Right ventricle myocardium inferior (tissue), 1 donor: ENCODE results near the gene SLC12A8. TPM values are rescaled to one million over a fixed set of nuclear protein-coding genes. Genes with fewer than 3 reads are reported as not detected.

ENCODE experiments used
- ATAC-seq: fragments of 200-7000 bp; cut with Tn5 transposase; one replicate; pipeline ENCODE4 v1.9.1; 2020; ENCODE audit warnings: mild to moderate bottlenecking, moderate library complexity
- DNase-seq: peaks from one replicate; pipeline ENCODE4 v3.0.0; 2021; ENCODE audit errors: missing footprints
- intact Hi-C: fragments of 100-400 bp; cut with DNase I; formaldehyde crosslinking; loops from one replicate; pipeline ENCODE4 v1.11.0; 2022
- total RNA-seq: library from RNA; stranded (reverse); fragmentation: NEBNext Ultra II Directional; extraction: Animal tissue kit (Norgen Biotek cat#: 25700); gene quantifications from one replicate; pipeline ENCODE4 v1.2.1, GENCODE V29; 2021
- donor health status: DM: no; HTN: yes; CAD: no; lungs with severe emphysema.

Gene SLC12A8
- total RNA-seq, 1 donor from 2014 or later = 0.19 TPM

- ATAC-seq (peak; percentile 89), DNase-seq (no peak)
- intact Hi-C loops = loop anchor here (2.0 to 5.0 kb wide), 2 partner anchors 171 to 403 kb away; no protein-coding TSS in a partner anchor
Measured at GRCh38 chr3:125165189-125165947, 47.2 kb downstream of the SLC12A8 start.

GRCh38 chr3:125163739-125164601 lies 48.6 kb downstream of the SLC12A8 start:
- intact Hi-C loops = loop anchor here (2.0 kb wide), 2 partner anchors 169 to 235 kb away; no protein-coding TSS in a partner anchor
- DNase-seq = no peak
- ATAC-seq = no peak

- ATAC-seq (peak; percentile 29), DNase-seq (no peak)
- intact Hi-C loops = loop anchor here (2.0 kb wide), 1 partner anchor 233 kb away; no protein-coding TSS in a partner anchor
Measured at GRCh38 chr3:125161607-125162219, 50.8 kb downstream of the SLC12A8 start.

- intact Hi-C loops = no loop called here
- ATAC-seq (no peak), DNase-seq (no peak)
Measured at GRCh38 chr3:125160606-125161371, 51.8 kb downstream of the SLC12A8 start.

- no peak for ATAC-seq
- intact Hi-C loops = no loop called here
- no peak for DNase-seq
Measured at GRCh38 chr3:125157183-125157582, 55.4 kb downstream of the SLC12A8 start.

GRCh38 chr3:125156456-125156855 lies 56.1 kb downstream of the SLC12A8 start:
- intact Hi-C loops = no loop called here
- ATAC-seq (no peak), DNase-seq (no peak)

GRCh38 chr3:125154800-125155269 lies 57.7 kb downstream of the SLC12A8 start:
- intact Hi-C loops = no loop called here
- ATAC-seq = no peak
- DNase-seq = no peak

- DNase-seq (no peak), ATAC-seq (no peak)
- intact Hi-C loops = no loop called here
Measured at GRCh38 chr3:125154110-125154509, 58.4 kb downstream of the SLC12A8 start.

- ATAC-seq (no peak), DNase-seq (no peak)
- intact Hi-C loops = no loop called here
Measured at GRCh38 chr3:125152951-125153350, 59.6 kb downstream of the SLC12A8 start.

- no peak for DNase-seq
- no peak for ATAC-seq
- intact Hi-C loops = no loop called here
Measured at GRCh38 chr3:125151916-125152315, 60.6 kb downstream of the SLC12A8 start.

GRCh38 chr3:125151442-125151817 lies 61.1 kb downstream of the SLC12A8 start:
- DNase-seq (no peak), ATAC-seq (no peak)
- intact Hi-C loops = no loop called here

- ATAC-seq = no peak
- DNase-seq = no peak
- intact Hi-C loops = no loop called here
Measured at GRCh38 chr3:125150525-125151441, 61.8 kb downstream of the SLC12A8 start.

GRCh38 chr3:125149462-125149861 lies 63.1 kb downstream of the SLC12A8 start:
- no peak for DNase-seq
- intact Hi-C loops = no loop called here
- no peak for ATAC-seq

GRCh38 chr3:125148836-125149235 lies 63.7 kb downstream of the SLC12A8 start:
- DNase-seq = no peak
- ATAC-seq = peak; percentile 48
- intact Hi-C loops = no loop called here

- intact Hi-C loops = no loop called here
- DNase-seq (no peak), ATAC-seq (no peak)
Measured at GRCh38 chr3:125148016-125148812, 64.3 kb downstream of the SLC12A8 start.

GRCh38 chr3:125147491-125147820 lies 65.1 kb downstream of the SLC12A8 start:
- ATAC-seq = peak; percentile 9
- no peak for DNase-seq
- intact Hi-C loops = no loop called here
